Renal pelvis (tissue), 4 donors: ENCODE measurements around the gene QSOX1. TPM values are rescaled to one million over a fixed set of nuclear protein-coding genes. Genes with fewer than 3 reads are reported as not detected.
"Not testable (repeated sequence)": the region's sequence is repeated elsewhere in the genome, so short reads cannot be mapped to it uniquely, and the experiment has no call there.

ENCODE experiments used
- DNase-seq: peaks from one replicate; pipeline ENCODE4 v3.0.0-alpha.2; 2013
- polyA plus RNA-seq, 3 donors: library from polyadenylated mRNA; unstranded; fragments of 120-200 nt; gene quantifications; one replicate each; pipeline ENCODE4 v1.2.1, GENCODE V29; 2013; ENCODE audit not compliant: insufficient read length in 3 of 3

Gene QSOX1
- polyA plus RNA-seq, 3 donors, result 59.2 to 68.7 (median 67.7) TPM

DNA sequence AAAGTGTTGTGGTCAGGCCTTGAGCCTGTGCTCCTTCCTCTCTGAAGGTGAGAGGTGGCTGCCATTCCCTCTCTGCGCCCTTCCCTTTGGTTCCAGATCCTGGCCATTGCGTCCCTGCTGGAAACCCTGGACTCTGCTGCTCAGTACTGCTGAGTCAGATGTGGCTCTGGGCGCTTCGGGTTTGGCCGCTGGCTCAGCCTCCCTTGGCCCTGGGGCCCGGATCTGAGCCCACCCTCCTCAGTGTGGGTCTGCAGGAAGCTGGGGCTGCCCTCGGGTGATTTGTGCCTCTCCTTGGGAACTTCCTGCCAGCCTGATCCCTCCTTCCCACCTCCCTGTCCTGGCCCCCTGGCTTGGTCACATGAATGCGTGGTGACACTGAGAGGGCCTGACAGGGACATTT lies 32.2 kb downstream of the QSOX1 start:
- DNase-seq, result no peak

- no peak for DNase-seq
Observed at GRCh38 chr1:180187626-180188025, 33.0 kb downstream of the QSOX1 start.

DNA sequence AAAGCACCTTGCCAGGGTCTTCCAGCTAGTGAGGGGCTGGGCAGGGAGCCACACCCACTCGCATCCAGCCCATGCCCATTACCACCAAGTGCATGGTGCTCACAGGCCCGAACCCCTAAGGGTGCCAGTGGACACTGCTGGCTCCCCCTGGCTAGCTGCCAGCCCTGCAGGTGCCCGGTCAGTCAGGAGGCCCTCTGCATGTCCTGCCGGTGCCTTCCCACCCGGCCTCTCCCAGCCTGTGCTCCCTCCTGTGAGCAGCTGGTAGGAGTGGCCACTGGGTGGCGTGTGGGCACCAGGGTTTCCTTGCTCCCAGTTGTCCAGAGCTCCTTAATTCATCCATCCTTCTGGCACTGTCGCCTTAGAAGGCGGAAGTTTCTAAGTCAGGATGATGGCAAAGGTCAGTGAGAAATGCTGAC lies 33.4 kb downstream of the QSOX1 start:
- DNase-seq, result peak; percentile 67

GRCh38 chr1:180188684-180189175 lies 34.1 kb downstream of the QSOX1 start:
- DNase-seq, result no peak

- DNase-seq, result no peak
Observed at GRCh38 chr1:180190091-180190490, 35.4 kb downstream of the QSOX1 start.

DNA sequence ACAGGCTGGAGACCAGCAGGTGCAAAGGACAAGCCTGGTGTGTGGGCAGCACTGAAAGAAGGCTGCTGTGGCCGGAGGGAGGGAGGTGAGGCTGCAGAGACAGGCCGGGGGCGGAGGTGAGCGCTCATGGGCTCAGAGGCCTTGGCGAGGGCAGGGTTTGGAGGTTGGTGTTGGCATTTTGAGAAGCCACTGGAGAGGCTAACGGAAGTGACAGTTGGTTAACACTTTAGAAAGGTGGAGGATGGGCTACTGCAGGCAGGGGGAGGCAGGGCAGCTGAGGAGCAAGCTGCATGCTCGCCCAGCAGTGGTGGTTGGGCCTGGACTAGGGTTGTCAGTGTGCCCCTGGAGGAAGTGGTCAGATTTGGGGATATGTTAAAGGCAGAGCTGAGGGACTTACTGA lies 37.5 kb downstream of the QSOX1 start:
- DNase-seq, result no peak

DNA sequence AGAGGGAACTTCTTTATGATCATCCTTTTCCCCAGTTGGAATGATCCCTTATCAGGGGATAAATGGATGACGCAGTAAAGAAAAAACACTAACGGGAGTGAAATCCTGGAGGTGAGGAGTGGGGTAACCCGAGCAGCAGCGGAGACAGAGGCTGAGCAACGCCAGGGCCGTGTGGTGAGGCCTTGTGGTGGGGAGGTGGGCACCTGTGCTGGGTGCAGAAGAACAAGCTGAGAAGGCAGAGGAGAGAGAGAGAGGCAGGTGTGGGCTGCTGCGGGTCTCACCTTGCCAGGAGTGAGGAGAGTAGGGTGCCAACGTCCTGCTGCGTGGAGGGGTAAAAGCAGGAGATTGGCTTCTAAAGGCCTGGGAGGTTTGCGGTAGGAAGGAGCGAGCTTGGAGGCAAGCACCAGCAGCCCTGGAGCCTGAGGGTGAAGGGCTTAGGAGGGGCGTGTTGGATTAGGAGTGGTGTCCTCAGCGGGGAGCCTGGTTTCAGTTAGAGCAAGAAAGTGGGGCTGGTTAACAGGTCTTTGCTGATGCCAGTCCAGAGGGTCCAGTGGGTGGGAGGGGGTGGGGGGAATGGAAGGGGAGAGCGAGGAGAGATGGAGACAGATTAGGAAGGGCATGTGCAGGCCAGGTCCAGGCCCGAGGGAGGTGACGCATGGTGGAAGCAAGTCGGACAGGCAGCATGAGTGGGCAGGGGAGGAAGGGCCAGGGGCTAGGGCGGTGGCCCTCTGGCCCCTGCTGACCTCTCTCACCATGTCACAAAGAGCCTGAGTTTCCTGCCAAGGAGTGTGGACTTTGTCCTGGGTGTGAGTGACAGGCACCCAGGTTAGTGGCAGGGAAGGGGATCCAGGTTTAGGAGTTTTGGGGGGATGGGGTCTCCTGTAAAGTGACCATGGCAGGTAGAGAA lies 38.7 kb downstream of the QSOX1 start:
- DNase-seq, result no peak

DNA sequence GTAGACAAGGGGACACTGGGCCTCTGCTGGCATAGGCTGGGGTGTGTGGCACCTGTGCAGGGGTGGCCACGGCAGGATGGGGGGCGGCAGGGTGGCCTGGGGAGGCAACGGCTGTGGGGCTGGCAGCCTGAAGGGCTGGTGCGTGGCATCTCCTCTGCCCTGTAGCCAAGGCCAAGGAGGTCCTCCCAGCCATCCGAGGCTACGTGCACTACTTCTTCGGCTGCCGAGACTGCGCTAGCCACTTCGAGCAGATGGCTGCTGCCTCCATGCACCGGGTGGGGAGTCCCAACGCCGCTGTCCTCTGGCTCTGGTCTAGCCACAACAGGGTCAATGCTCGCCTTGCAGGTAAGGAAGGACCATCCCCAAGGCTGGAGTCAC lies 39.4 kb downstream of the QSOX1 start:
- DNase-seq, result no peak

DNA sequence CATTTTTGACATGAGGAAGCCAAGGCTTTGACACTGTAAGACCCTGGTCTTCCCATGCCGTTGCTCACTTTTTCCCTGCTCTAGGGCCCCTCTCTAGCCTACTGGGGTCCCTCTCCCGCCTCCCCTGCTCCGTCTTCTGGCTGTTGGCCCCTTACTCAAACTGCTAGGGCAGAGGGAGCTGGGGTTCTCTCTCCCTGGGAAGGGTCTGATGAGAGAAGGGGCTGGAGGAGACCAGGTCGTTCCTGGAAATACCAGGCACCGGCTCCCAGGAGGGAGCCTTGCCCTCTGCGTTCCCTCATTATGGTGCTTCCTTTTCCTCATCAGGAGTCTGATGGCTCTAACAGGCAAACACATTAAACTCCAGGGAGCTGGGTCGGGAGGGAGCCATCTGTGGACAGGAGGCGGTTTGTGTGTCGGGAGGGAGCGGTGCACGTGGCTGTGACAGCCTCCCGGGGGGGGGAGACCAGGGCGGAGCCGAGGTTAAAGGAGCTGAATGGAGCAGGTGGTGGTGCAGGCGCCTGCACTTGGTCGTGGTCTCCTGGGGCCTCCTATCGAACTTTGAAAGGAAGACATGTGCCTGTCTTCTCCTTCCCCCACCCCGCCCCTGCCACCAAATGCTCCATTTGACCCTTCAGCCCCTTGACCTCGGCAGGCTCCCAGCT lies 40.0 kb downstream of the QSOX1 start:
- no peak for DNase-seq

DNA sequence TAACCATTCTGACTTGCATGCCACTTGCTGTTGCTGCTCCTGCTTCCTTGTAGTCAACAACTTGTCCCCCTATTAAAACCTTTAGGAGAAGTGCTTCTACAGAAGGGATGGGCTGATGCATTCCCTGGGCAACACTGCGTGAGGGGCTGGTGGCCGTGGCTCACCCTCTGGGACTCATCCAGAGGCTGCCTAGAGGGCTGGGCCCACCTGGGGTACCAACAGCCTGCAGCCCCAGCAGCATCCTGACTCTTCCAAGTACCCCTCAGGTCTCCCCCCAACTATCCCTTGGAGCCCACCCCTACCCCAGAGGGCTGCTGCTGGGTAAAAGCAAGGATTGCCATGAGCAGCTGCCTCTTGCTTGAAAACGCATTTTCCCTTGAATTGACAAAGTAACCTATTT lies 40.7 kb downstream of the QSOX1 start:
- DNase-seq, result no peak

- DNase-seq, result no peak
Observed at GRCh38 chr1:180195916-180196315, 41.2 kb downstream of the QSOX1 start.

DNA sequence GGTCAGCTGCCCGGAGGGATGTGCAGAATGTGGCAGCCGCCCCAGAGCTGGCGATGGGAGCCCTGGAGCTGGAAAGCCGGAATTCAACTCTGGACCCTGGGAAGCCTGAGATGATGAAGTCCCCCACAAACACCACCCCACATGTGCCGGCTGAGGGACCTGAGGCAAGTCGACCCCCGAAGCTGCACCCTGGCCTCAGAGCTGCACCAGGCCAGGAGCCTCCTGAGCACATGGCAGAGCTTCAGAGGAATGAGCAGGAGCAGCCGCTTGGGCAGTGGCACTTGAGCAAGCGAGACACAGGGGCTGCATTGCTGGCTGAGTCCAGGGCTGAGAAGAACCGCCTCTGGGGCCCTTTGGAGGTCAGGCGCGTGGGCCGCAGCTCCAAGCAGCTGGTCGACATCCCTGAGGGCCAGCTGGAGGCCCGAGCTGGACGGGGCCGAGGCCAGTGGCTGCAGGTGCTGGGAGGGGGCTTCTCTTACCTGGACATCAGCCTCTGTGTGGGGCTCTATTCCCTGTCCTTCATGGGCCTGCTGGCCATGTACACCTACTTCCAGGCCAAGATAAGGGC lies 41.9 kb downstream of the QSOX1 start:
- no peak for DNase-seq

DNA sequence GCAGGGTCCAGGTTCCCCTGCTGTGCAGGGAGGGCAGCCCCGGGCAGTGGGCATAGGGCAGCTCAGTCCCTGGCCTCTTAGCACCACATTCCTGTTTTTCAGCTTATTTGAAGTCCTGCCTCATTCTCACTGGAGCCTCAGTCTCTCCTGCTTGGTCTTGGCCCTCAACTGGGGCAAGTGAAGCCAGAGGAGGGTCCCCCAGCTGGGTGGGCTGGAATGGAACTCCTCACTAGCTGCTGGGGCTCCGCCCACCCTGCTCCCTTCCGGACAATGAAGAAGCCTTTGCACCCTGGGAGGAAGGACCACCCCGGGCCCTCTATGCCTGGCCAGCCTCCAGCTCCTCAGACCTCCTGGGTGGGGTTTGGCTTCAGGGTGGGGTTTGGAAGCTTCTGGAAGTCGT lies 42.6 kb downstream of the QSOX1 start:
- no peak for DNase-seq

GRCh38 chr1:180198196-180198595 lies 43.5 kb downstream of the QSOX1 start:
- no peak for DNase-seq

DNA sequence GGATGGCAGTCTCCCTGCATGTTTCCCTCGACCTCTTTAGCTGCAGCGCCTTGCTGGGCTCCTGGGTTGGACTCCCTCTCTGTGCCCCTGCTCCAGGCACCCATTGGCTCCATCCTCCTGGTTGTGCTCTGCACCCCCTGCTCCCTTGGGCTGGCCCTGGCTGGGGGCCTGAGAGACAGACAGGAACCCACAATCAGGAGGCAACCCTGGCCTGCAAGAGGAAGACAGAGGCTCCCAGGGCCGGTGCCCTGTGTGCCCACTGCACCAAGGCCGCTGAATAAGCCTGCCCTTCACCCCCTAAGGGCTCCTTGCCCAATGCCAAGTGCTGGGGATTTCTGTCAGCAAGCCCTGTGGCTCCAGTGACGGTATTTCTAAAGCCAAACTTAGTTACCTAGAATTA lies 43.9 kb downstream of the QSOX1 start:
- DNase-seq, result no peak

DNA sequence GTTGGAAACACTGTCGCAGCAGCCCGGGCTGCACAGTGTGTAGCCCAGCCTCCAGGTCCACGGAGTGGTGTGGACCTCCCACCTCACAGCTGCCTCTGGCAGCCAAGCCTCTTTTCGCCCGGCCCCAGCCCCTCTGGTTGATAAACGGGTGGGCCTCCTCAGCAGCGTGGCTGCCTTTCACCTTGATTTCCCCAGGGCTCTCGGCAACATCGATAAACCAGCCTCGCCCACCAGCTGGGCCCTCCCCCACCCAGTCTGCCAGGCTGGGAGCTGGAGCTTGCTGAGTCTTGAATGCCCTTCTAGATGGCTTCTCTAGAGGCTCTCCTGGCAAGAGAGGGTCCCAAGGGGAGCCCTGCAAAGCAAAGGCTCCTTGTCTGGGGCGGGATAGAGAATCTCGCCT lies 44.3 kb downstream of the QSOX1 start:
- no peak for DNase-seq

DNA sequence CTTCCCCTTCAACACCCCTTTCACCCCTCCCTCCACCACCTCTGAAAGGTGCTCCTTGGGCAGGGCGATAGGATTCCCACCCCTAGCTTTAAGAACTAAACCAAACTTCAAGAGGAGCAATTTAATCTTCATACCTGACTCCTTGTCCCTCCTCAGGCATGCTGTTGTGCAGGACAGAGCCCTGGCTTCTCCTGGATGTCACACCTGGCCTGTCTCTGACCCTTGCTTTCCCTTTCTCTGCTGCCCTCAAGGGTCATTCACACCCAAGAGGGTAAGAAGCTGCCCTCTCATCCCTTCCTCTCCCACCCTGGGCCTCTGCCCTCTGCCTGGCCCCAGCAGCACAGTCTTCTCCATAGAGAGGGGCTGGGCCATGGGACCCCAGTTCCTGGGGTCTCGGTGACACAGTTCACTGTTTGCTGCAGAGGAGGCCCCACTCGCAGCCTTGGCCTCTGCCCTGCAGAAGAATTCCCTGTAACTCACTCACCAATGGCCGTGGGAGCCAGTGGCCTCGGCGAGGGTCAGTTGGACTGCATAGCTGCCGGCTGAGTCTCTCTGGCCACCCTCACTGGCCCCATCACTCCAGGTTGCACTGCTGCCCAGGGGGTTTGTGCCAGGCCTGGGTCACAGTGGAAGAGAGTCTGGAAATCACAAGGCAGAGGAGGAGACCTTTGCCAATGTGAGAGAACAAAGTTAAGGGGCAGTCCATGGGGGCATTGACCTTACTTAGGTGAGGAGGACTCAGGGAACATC lies 47.0 kb downstream of the QSOX1 start:
- DNase-seq, result no peak

- not testable (repeated sequence) for DNase-seq
Observed at GRCh38 chr1:180202588-180202987, 47.9 kb downstream of the QSOX1 start.

DNA sequence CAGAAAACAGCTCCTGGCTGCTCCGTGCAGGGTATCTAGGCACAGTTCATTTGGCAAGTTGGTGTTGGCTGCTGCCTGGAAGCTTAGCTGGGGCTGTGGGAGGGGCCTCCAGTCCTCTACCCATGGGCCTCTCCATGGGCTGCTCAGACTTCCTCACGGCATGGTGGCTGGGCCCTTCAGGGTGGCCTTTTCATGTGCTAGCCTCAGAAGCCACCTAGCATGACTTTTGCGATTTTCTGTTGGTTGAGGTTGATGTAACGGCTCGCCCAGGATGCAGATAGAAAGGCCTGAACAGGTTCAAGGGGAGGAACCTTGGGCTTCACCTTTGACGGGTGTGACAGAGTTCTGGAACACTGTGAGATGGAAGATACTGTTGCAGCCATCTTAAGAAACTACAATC lies 49.6 kb downstream of the QSOX1 start:
- DNase-seq, result no peak

DNA sequence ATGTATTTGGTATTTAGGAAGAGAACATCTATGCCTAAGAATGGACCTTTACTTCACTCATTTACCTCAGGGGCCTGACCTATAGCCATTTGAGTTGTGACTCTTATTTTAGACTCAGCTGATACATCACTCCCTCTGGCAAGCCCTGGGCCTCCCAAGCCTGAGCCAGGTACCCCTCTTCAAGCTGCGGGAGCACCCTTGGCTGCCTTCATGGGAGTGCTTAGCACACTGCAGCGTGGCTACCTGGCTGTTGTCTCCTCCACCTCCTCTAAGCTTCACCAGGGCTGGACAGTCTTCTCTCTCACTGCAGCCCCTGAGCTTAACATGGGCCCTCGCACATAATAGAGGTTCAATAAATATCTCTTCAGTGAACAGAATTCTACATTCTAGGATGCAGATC lies 51.9 kb downstream of the QSOX1 start:
- no peak for DNase-seq

DNA sequence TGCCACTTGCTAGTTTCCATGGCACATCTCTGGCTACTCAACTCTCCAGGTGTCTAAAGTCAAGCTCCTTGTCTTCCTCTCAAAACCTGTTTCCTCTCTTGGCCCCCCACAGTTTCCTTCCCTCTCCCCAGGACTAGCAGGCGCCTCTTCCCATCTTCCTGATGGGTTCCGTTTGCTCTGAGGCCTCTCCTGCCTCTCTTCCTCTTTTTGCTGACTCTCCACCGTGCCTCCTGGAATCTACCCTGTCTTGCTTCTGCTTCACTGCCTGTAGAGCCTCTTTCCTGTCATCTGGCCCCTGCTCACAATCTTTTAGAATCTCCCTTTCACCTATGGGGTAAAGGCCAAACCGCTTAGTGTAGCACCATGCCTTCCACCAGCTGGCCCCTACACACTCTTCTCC lies 53.6 kb downstream of the QSOX1 start:
- no peak for DNase-seq

DNA sequence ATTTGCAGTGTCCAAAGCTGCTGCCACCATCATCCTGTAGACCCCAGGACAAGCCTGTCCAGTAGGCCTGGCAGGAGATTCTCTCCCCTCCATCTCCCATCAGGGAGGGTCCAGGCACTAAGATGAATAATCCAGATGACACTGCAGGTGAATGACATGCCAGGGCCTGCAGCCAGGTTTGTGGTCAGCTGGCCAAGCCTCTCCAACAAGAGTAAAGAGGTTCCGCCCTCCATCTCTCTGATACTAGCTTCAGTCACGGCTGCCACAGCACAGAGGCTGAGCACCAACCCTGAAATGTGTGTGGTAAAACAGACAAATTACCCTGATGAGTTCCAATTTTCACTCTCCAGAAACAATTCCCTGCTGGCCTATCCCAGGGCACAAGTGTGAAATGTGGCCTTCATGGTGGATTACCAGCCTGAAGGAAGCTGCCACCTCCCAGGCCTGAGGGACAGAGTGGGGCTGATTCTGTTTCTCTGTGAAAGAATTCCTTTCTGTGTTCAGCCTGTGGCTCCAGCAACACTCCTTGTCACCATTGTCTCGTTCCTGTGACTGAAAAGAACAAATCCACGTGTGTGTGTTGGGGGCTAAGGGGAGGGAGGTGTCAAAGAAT lies 55.4 kb downstream of the QSOX1 start:
- no peak for DNase-seq
